Small intestine (tissue), 7 donors: ENCODE data around the gene PRKN. TPM values are rescaled to one million over a fixed set of nuclear protein-coding genes. Genes with fewer than 3 reads are reported as not detected.
A peak's percentile ranks its signal among the peaks of the same experiment; 100 is the strongest.

ENCODE experiments used
- DNase-seq, 2 donors: peaks; one replicate each; pipeline versions ENCODE4 v3.0.0 to v3.0.0-alpha.2; 2013
- FAIRE-seq: peaks from 2 replicates; lab custom pipeline; 2012; peaks lifted over from hg19 to GRCh38; lab: Jason Lieb, UNC
- H3K27ac ChIP-seq, 3 donors: one replicate each; pipeline ENCODE4 v1.5.1; 2013; ENCODE audit warnings: low read length in 2 of 3, mild to moderate bottlenecking in 2 of 3, control low read depth in 1 of 3, inconsistent platforms in 1 of 3, low read depth in 1 of 3, moderate library complexity in 1 of 3
- H3K27me3 ChIP-seq, 3 donors: one replicate each; pipeline ENCODE4 v1.6.1; 2013; ENCODE audit warnings: low read length in 3 of 3, inconsistent platforms in 1 of 3; ENCODE audit not compliant: control insufficient read depth in 3 of 3, insufficient read depth in 3 of 3
- H3K36me3 ChIP-seq, 3 donors: one replicate each; pipeline ENCODE4 v1.6.1; 2013; ENCODE audit warnings: low read length in 3 of 3, inconsistent platforms in 1 of 3, low read depth in 1 of 3, mild to moderate bottlenecking in 1 of 3, moderate library complexity in 1 of 3; ENCODE audit not compliant: control insufficient read depth in 3 of 3, insufficient read depth in 2 of 3
- H3K4me1 ChIP-seq, 3 donors: one replicate each; pipeline ENCODE4 v1.6.1; 2013; ENCODE audit warnings: low read length in 2 of 3, inconsistent platforms in 1 of 3, low read depth in 1 of 3, mild to moderate bottlenecking in 1 of 3, moderate library complexity in 1 of 3; ENCODE audit not compliant: control insufficient read depth in 3 of 3, insufficient read depth in 2 of 3
- H3K4me3 ChIP-seq, 3 donors: one replicate each; pipeline ENCODE4 v1.5.1; 2013; ENCODE audit warnings: low read length in 3 of 3, control low read depth in 1 of 3, inconsistent platforms in 1 of 3, low read depth in 1 of 3, mild to moderate bottlenecking in 1 of 3, moderate library complexity in 1 of 3
- H3K9me3 ChIP-seq, 2 donors: one replicate each; pipeline ENCODE4 v1.6.1; 2013; ENCODE audit warnings: low read depth in 1 of 2, low read length in 1 of 2; ENCODE audit not compliant: control insufficient read depth in 2 of 2, insufficient read depth in 1 of 2
- WGBS, 3 donors: extraction: QIAGEN DNeasy Blood & Tissue Kit; methylation state at CpG; one replicate each; pipeline ENCODE4 v1.1.7; 2013; 5-methylcytosine and 5-hydroxymethylcytosine counted together
- polyA plus RNA-seq, 4 donors: library from polyadenylated mRNA; stranded (reverse) in 3 of 4; unstranded in 1 of 4; fragments of 200-250 nt in 3 of 4; fragments of 120-200 nt in 1 of 4; gene quantifications; one replicate each; pipeline versions ENCODE4 v1.2.1 to v1.2.3, GENCODE V29; 2013
- donor health status: healthy with polysubstance abuse.
- donor health status: control.
- donor health status: control.
- donor health status: Bipolar disorder and iron deficiency.
- donor health status: healthy.

PRKN gene
- polyA plus RNA-seq, 4 donors = 0.27 to 2.3 (median 1.0) TPM

- no peaks in the 10 kb centered on the region for H3K36me3 ChIP-seq
- H3K4me3 ChIP-seq = no peak overlapping the region
- H3K9me3 ChIP-seq = peaks cover 0 to 2% of the 10 kb centered on the region in 2 donors
- 65 to 91% (median 87%) methylated on average over 7 of the region's 7 CpGs for WGBS, 3 donors
- FAIRE-seq (no peak), DNase-seq (no peak)
- no peaks in the 10 kb centered on the region for H3K4me1 ChIP-seq
- no peaks in the 10 kb centered on the region for H3K27me3 ChIP-seq
- no peak overlapping the region for H3K27ac ChIP-seq
Observed at GRCh38 chr6:161477876-161478425, 1249.6 kb downstream of the PRKN start.

GRCh38 chr6:161476711-161477110 is 1250.9 kb downstream of the PRKN start:
- Histone ChIP-seq H3K36me3 (no peaks in the 10 kb centered on the region), H3K27me3 (no peaks in the 10 kb centered on the region), H3K27ac (peak overlapping the region in 2 of 3 donors; percentile 17 to 28), H3K9me3 (peaks cover 0 to 2% of the 10 kb centered on the region in 2 donors), H3K4me3 (no peak overlapping the region), H3K4me1 (no peaks in the 10 kb centered on the region)
- DNase-seq = peak in 1 of 2 donors; percentile 18
- 58 to 90% (median 84%) methylated on average over 9 of the region's 9 CpGs for WGBS, 3 donors
- no peak for FAIRE-seq

GRCh38 chr6:161465403-161465802 is 1262.2 kb downstream of the PRKN start:
- WGBS, 3 donors = 57 to 67% (median 61%) methylated on average over 2 of the region's 2 CpGs
- Histone ChIP-seq H3K4me1 (no peaks in the 10 kb centered on the region), H3K27ac (no peak overlapping the region), H3K9me3 (peaks cover 0 to 2% of the 10 kb centered on the region in 2 donors), H3K4me3 (no peak overlapping the region), H3K27me3 (no peaks in the 10 kb centered on the region), H3K36me3 (no peaks in the 10 kb centered on the region)
- no peak for FAIRE-seq
- DNase-seq = no peak

- no peak overlapping the region for H3K27ac ChIP-seq
- no peaks in the 10 kb centered on the region for H3K36me3 ChIP-seq
- no peaks in the 10 kb centered on the region for H3K4me1 ChIP-seq
- no peak overlapping the region for H3K4me3 ChIP-seq
- no peaks in the 10 kb centered on the region for H3K27me3 ChIP-seq
- DNase-seq (no peak), FAIRE-seq (no peak)
- 60 to 74% (median 71%) methylated on average over 2 of the region's 2 CpGs for WGBS, 3 donors
- H3K9me3 ChIP-seq = peaks cover 0 to 2% of the 10 kb centered on the region in 2 donors
Observed at GRCh38 chr6:161463071-161463470, 1264.5 kb downstream of the PRKN start.

GRCh38 chr6:161462148-161462547 is 1265.4 kb downstream of the PRKN start:
- H3K27ac ChIP-seq = no peak overlapping the region
- H3K4me1 ChIP-seq = no peaks in the 10 kb centered on the region
- WGBS, 3 donors = 54 to 76% (median 65%) methylated on average over 2 of the region's 2 CpGs
- H3K27me3 ChIP-seq = no peaks in the 10 kb centered on the region
- H3K9me3 ChIP-seq = peaks cover 0 to 2% of the 10 kb centered on the region in 2 donors
- DNase-seq (no peak), FAIRE-seq (no peak)
- no peaks in the 10 kb centered on the region for H3K36me3 ChIP-seq
- no peak overlapping the region for H3K4me3 ChIP-seq

- Histone ChIP-seq H3K27me3 (no peaks in the 10 kb centered on the region), H3K36me3 (no peaks in the 10 kb centered on the region), H3K4me3 (no peak overlapping the region), H3K4me1 (no peaks in the 10 kb centered on the region), H3K27ac (no peak overlapping the region), H3K9me3 (no peaks in the 10 kb centered on the region)
- FAIRE-seq = no peak
- peak in 1 of 2 donors; percentile 13 for DNase-seq
- 40 to 50% (median 48%) methylated on average over 1 of the region's 1 CpG for WGBS, 3 donors
Observed at GRCh38 chr6:161459008-161459615, 1268.5 kb downstream of the PRKN start.

- no peaks in the 10 kb centered on the region for H3K36me3 ChIP-seq
- FAIRE-seq = no peak
- WGBS, 3 donors = 69 to 81% (median 74%) methylated on average over 12 of the region's 12 CpGs
- H3K4me1 ChIP-seq = no peaks in the 10 kb centered on the region
- no peak overlapping the region for H3K4me3 ChIP-seq
- no peaks in the 10 kb centered on the region for H3K27me3 ChIP-seq
- no peak for DNase-seq
- H3K9me3 ChIP-seq = no peaks in the 10 kb centered on the region
- H3K27ac ChIP-seq = no peak overlapping the region
Observed at GRCh38 chr6:161458201-161458951, 1269.2 kb downstream of the PRKN start.

GRCh38 chr6:161455848-161456247 is 1271.7 kb downstream of the PRKN start:
- Histone ChIP-seq H3K9me3 (no peaks in the 10 kb centered on the region), H3K36me3 (no peaks in the 10 kb centered on the region)
- DNase-seq = no peak

More at GRCh38 chr6:161455848-161456247, 1271.7 kb downstream of the PRKN start:
- FAIRE-seq = no peak
- Histone ChIP-seq H3K27me3 (no peaks in the 10 kb centered on the region), H3K27ac (no peak overlapping the region), H3K4me3 (no peak overlapping the region), H3K4me1 (no peaks in the 10 kb centered on the region)
- WGBS, 3 donors = 81 to 91% (median 87%) methylated on average over 5 of the region's 5 CpGs
